ENCODE data around the gene GRB10. TPM values are rescaled to one million over a fixed set of nuclear protein-coding genes. Genes with fewer than 3 reads are reported as not detected.
A peak's percentile ranks its signal among the peaks of the same experiment; 100 is the strongest.

GRB10 gene
- total RNA-seq, 1 experiment from 2014 or later = 83.7 TPM

DNA sequence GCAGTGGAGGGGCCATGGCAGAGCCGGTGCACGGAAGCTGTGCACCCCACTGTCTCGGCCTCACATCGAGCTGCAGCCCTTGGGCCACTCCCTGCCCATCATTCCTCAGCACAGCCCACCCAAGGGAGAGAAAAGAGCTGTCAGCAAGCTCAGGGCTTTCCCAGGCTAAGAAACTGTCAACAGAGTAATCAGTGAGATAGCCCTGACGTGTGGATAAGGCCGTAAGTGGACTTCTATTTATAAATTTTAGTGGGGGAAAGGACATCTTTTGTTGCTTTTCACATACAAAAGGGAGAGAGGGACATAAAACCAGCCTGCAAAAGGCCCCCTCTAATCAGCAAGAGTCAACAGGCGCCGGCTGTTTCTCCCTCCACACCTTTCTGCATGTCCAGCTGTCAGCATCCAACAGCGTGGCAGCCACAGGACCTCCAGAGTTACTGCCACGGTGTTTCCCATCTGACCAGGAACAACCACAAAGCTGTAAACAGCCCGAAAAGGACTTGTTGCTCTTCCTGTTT lies 160.7 kb downstream of the GRB10 start:
- no peak for DNase-seq (ENCODE audit: low read depth)
- in situ Hi-C loops (cut with HindIII; ENCODE audit: low pct_unique_long_range_greater_than_20kb, low sequenced_read_pairs) = no loop called here

- DNase-seq (ENCODE audit: low read depth) = no peak
- in situ Hi-C loops (cut with HindIII; ENCODE audit: low pct_unique_long_range_greater_than_20kb, low sequenced_read_pairs) = no loop called here
Measured at GRCh38 chr7:50621206-50621605, 161.5 kb downstream of the GRB10 start.

DNA sequence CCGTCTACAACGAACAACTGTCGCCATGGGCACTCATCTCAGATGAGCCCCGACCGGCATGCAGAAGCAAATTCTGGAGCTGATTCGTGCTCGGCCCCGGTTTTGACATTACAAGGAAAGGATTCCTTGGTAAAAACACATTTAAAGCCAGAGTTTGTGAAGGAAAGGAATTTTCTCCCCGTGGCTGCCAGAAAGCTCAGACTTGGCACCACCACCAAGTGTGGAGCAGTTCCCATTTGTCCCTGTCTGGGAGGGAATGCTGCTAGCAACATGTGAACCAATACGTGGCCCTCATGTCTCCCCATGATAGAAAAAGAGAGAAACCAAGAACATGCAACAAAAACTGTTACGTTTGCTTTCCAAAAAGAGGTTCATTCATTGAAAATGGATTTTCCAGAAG lies 162.3 kb downstream of the GRB10 start:
- in situ Hi-C loops (cut with HindIII; ENCODE audit: low pct_unique_long_range_greater_than_20kb, low sequenced_read_pairs) = no loop called here
- no peak for DNase-seq (ENCODE audit: low read depth)

DNA sequence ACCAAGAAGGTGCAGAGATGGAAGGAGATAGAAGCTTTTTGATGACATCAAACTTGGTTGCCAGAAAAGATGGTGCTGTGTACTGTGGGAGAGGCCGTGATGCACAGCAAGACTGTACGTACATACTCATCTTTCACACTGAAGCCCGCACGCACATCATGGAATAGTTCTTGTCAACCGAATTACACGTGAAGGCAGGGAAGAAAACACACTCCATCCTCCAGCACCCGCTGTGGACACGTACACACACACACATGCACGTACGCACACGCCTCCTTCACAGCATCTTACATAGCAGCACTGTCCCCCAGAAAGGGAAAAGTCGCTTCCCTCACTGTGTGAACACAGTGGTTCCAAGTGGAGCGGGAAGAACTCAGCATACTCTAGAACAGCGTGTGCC lies 163.0 kb downstream of the GRB10 start:
- in situ Hi-C loops (cut with HindIII; ENCODE audit: low pct_unique_long_range_greater_than_20kb, low sequenced_read_pairs) = no loop called here
- no peak for DNase-seq (ENCODE audit: low read depth)

DNA sequence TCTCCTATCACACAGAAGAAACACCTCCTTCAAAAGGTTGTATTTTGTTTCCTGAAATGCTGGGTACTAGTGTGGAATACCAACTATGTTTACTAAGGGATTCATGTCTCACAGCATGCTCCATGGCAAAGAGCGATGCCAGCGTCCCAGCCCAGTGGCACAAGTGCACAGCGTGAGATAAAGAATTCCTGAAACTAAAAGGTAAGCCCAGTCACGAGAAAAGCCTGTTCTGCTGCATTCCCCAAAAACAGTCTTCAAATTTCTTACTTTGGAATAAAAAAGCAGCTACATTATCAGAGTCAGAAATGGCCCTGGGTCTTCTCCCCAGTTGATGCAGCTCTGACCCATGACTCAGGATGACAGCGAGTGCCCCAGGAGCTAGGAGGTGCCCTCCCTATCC lies 164.4 kb downstream of the GRB10 start:
- in situ Hi-C loops (cut with HindIII; ENCODE audit: low pct_unique_long_range_greater_than_20kb, low sequenced_read_pairs) = no loop called here
- no peak for DNase-seq (ENCODE audit: low read depth)

- in situ Hi-C loops (cut with HindIII; ENCODE audit: low pct_unique_long_range_greater_than_20kb, low sequenced_read_pairs) = no loop called here
- DNase-seq (ENCODE audit: low read depth) = no peak
Measured at GRCh38 chr7:50615519-50616080, 167.1 kb downstream of the GRB10 start.

- in situ Hi-C loops (cut with HindIII; ENCODE audit: low pct_unique_long_range_greater_than_20kb, low sequenced_read_pairs) = no loop called here
- no peak for DNase-seq (ENCODE audit: low read depth)
Measured at GRCh38 chr7:50614721-50615518, 167.8 kb downstream of the GRB10 start.

- DNase-seq (ENCODE audit: low read depth) = no peak
- in situ Hi-C loops (cut with HindIII; ENCODE audit: low pct_unique_long_range_greater_than_20kb, low sequenced_read_pairs) = no loop called here
Measured at GRCh38 chr7:50613473-50613872, 169.2 kb downstream of the GRB10 start.

- DNase-seq (ENCODE audit: low read depth) = no peak
- in situ Hi-C loops (cut with HindIII; ENCODE audit: low pct_unique_long_range_greater_than_20kb, low sequenced_read_pairs) = no loop called here
Measured at GRCh38 chr7:50612704-50613103, 170.0 kb downstream of the GRB10 start.

DNA sequence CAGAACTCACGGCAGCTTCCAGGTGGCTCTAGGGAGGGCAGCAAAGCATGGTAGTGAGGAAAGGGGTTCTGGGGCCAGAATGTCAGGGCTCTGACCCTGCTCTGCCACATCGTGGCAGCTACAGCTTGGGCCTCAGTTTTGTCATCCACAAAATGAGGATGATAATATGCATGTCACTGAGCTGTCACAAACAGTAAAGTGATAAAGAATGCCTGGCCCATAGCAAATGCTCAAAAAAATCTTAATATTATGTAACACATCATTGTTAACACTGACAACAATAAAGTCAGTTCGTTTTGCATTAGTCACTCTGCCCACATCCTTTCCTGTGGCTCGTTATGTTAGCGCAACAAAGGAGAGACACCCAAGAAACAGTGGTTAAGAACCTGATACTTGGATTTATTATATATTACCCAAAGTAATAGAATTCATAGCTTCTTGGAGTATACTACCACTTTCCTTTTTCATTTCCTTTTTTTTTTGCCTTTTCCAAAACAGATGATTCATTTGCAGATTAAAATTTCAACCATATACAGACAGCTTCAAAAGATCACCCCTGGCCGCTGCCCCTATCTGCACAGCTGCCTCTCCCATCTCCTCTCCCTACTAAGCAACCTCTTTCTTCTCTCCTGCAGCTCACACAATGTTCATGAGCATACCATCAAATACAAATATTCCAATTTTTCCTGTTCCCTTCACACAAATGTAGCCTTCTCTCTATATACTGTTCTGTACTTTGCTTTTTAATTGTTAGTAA lies 172.0 kb downstream of the GRB10 start:
- in situ Hi-C loops (cut with HindIII; ENCODE audit: low pct_unique_long_range_greater_than_20kb, low sequenced_read_pairs) = no loop called here

GRCh38 chr7:50608196-50608906 lies 174.3 kb downstream of the GRB10 start:
- in situ Hi-C loops (cut with HindIII; ENCODE audit: low pct_unique_long_range_greater_than_20kb, low sequenced_read_pairs) = no loop called here
- DNase-seq (ENCODE audit: low read depth) = no peak

More for the DNA sequence above, 172.0 kb downstream of the GRB10 start:
- no peak for DNase-seq (ENCODE audit: low read depth)

GRCh38 chr7:50607524-50608125 lies 175.1 kb downstream of the GRB10 start:
- in situ Hi-C loops (cut with HindIII; ENCODE audit: low pct_unique_long_range_greater_than_20kb, low sequenced_read_pairs) = no loop called here
- DNase-seq (ENCODE audit: low read depth) = no peak

- DNase-seq (ENCODE audit: low read depth) = no peak
- in situ Hi-C loops (cut with HindIII; ENCODE audit: low pct_unique_long_range_greater_than_20kb, low sequenced_read_pairs) = no loop called here
Measured at GRCh38 chr7:50605059-50605458, 177.6 kb downstream of the GRB10 start.

- in situ Hi-C loops (cut with HindIII; ENCODE audit: low pct_unique_long_range_greater_than_20kb, low sequenced_read_pairs) = no loop called here
- DNase-seq (ENCODE audit: low read depth) = peak; percentile 39
Measured at GRCh38 chr7:50603287-50603686, 179.4 kb downstream of the GRB10 start.

GRCh38 chr7:50599385-50599784 lies 183.3 kb downstream of the GRB10 start:
- in situ Hi-C loops (cut with HindIII; ENCODE audit: low pct_unique_long_range_greater_than_20kb, low sequenced_read_pairs) = no loop called here
- no peak for DNase-seq (ENCODE audit: low read depth)

- in situ Hi-C loops (cut with HindIII; ENCODE audit: low pct_unique_long_range_greater_than_20kb, low sequenced_read_pairs) = no loop called here
- DNase-seq (ENCODE audit: low read depth) = no peak
Measured at GRCh38 chr7:50598460-50599343, 184.0 kb downstream of the GRB10 start.

DNA sequence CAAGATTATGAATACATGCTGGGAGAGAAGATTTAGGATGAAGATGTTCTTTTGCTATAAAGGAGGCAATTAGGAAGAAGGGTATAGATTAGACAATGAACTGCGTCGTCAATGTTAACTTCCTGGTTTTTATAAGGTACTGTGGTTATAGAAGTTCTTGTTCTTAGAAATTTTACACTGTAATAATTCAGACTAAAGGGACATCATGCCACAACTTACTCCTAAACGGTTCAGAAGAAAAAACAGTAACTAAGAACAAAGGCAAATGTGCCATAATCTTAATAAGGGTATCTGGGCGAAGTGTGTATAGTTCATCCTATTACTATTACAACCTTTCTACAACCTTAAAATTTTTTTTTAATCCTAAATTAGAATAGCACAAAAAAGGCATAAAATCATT lies 186.2 kb downstream of the GRB10 start:
- DNase-seq (ENCODE audit: low read depth) = no peak
- in situ Hi-C loops (cut with HindIII; ENCODE audit: low pct_unique_long_range_greater_than_20kb, low sequenced_read_pairs) = no loop called here

Data from Caki2 (cell line).